PC-3 (cell line): Measurements from ENCODE around the gene TECRL. TPM values are rescaled to one million over a fixed set of nuclear protein-coding genes. Genes with fewer than 3 reads are reported as not detected.

ENCODE experiments used
- ATAC-seq: fragments of 200-7000 bp; cut with Tn5 transposase; 2 replicates; pipeline ENCODE4 v1.9.1; 2020; ENCODE audit warnings: mild to moderate bottlenecking, moderate library complexity
- BruUV-seq: library from RNA; stranded (reverse); fragments of 400-500 nt; replicated peaks from 2 replicates; lab custom pipeline; 2021; lab: Mats Ljungman, UMichigan
- CTCF ChIA-PET: fragments of 300-600 bp; sonication (Branson Sonifier 250); formaldehyde crosslinking; loops from one replicate; lab custom pipeline; 2022; ENCODE audit warnings: antibody characterized with exemption; lab: Charles Lee
- POLR2A ChIA-PET: fragments of 300-600 bp; sonication (Branson Sonifier 250); formaldehyde crosslinking; loops from one replicate; lab custom pipeline; 2022; ENCODE audit warnings: antibody characterized with exemption; ENCODE audit not compliant: unreplicated experiment; lab: Charles Lee
- DNase-seq: peaks from one replicate; pipeline ENCODE4 v3.0.0-alpha.2; 2015
- H2AFZ ChIP-seq: fragments of 300-600 bp; sonication (generic); 2 replicates; pipeline ENCODE4 v1.6.0; 2016; ENCODE audit warnings: antibody characterized with exemption, low read length
- H3F3A ChIP-seq: fragments of 300-600 bp; sonication (generic); one replicate; pipeline ENCODE4 v1.6.0; 2017; ENCODE audit warnings: antibody characterized with exemption, low read length, control low read depth, mild to moderate bottlenecking; ENCODE audit not compliant: unreplicated experiment
- H3K27ac ChIP-seq: fragments of 300-600 bp; sonication (generic); 2 replicates; pipeline ENCODE4 v1.5.1; 2016; ENCODE audit warnings: mild to moderate bottlenecking, low read length
- H3K27me3 ChIP-seq: fragments of 300-600 bp; sonication (generic); 2 replicates; pipeline ENCODE4 v1.6.1; 2016; ENCODE audit warnings: low read length, mixed read lengths
- H3K36me3 ChIP-seq: fragments of 300-600 bp; sonication (generic); 2 replicates; pipeline ENCODE4 v1.6.1; 2016; ENCODE audit warnings: low read depth, mixed run types, low read length, mixed read lengths
- H3K4me1 ChIP-seq: fragments of 300-600 bp; sonication (generic); 2 replicates; pipeline ENCODE4 v1.5.1; 2016; ENCODE audit warnings: low read length; ENCODE audit not compliant: insufficient read depth
- H3K4me2 ChIP-seq: fragments of 300-600 bp; sonication (generic); 2 replicates; pipeline ENCODE4 v1.6.0; 2016; ENCODE audit warnings: low read length
- H3K4me3 ChIP-seq: fragments of 300-600 bp; sonication (generic); 2 replicates; pipeline ENCODE4 v1.5.1; 2016; ENCODE audit warnings: mild to moderate bottlenecking, low read length, mixed read lengths
- H3K79me2 ChIP-seq: fragments of 300-600 bp; sonication (generic); 2 replicates; pipeline ENCODE4 v1.6.1; 2017; ENCODE audit warnings: low read length, mixed read lengths
- H3K9ac ChIP-seq: fragments of 300-600 bp; sonication (generic); 2 replicates; pipeline ENCODE4 v1.6.0; 2016; ENCODE audit warnings: mild to moderate bottlenecking, low read length
- H3K9me2 ChIP-seq: fragments of 300-600 bp; sonication (generic); replicated peaks from 2 replicates; pipeline ENCODE4 v1.6.1; 2016; ENCODE audit warnings: mixed run types, low read length, mixed read lengths
- H3K9me3 ChIP-seq: fragments of 300-600 bp; sonication (generic); 2 replicates; pipeline ENCODE4 v1.6.1; 2016; ENCODE audit warnings: low read length, mixed read lengths
- H4K20me1 ChIP-seq: fragments of 300-600 bp; sonication (generic); 2 replicates; pipeline ENCODE4 v1.6.1; 2016; ENCODE audit warnings: low read length, mixed read lengths
- EZH2 ChIP-seq: fragments of 300-600 bp; sonication (generic); IDR thresholded peaks from one replicate; pipeline ENCODE4 v1.6.1; 2017; ENCODE audit warnings: antibody characterized with exemption, mild to moderate bottlenecking, low read length; ENCODE audit not compliant: unreplicated experiment
- EZH2phosphoT487 ChIP-seq: fragments of 300-600 bp; sonication (generic); IDR thresholded peaks from 2 replicates; pipeline ENCODE4 v1.6.1; 2018; ENCODE audit warnings: mild to moderate bottlenecking, antibody characterized with exemption, low read length, borderline replicate concordance
- intact Hi-C: fragments of 100-400 bp; cut with micrococcal nuclease; formaldehyde crosslinking; loops from 2 replicates; pipeline ENCODE4 v1.9.0; 2023
- total RNA-seq: library from RNA; depleted of rRNA; stranded (reverse); fragments of >200 nt; gene quantifications from 2 replicates; pipeline ENCODE4 v1.2.3, GENCODE V29; 2014
- TF ChIP-seq, protein P1 (sequence below): fragments of 300-600 bp; sonication (generic); conservative IDR thresholded peaks from 2 replicates; pipeline ENCODE4 v1.5.1; 2017; ENCODE audit warnings: antibody characterized with exemption, low read depth, mild to moderate bottlenecking, low read length

TECRL gene
- total RNA-seq, 1 experiment from 2014 or later: not detected

DNA sequence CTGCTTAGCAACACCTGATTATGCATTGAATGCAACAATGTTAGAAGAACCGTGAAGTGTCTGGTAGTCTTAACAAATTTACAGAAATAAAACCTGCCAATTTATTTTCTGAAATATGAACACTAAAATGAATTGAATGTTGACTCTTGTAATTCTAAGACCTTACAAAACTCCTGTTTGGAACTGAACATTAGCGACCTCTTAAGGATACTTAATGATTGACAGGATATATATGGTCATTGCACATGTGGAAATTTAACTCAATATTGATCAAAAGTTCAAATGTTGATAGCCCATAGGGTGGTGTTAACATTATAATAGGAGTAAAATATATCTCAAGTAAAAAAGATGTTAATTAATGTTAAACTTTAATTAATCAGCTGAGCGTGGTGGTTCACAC is 79.1 kb downstream of the TECRL start:
- BruUV-seq: no TSS peak
- peaks cover 5% of the 10 kb centered on the region; the same call in 1 of the 2 replicates for H3K9me3 ChIP-seq
- H3F3A ChIP-seq: no peaks in the 10 kb centered on the region
- no peaks in the 10 kb centered on the region for H4K20me1 ChIP-seq
- no peaks in the 10 kb centered on the region for H3K9me2 ChIP-seq
- no peaks in the 10 kb centered on the region; the same call in 1 of the 2 replicates for H3K36me3 ChIP-seq
- DNase-seq: peak; percentile 20
- H3K9ac ChIP-seq: no peak overlapping the region
- ChIA-PET POLR2A (no interaction called here), CTCF (no interaction called here)
- H3K4me3 ChIP-seq: no peak overlapping the region
- H2AFZ ChIP-seq: no peak overlapping the region
- H3K27ac ChIP-seq: no peak overlapping the region
- no peak overlapping the region for H3K4me2 ChIP-seq
- intact Hi-C loops: no loop called here
- no peaks in the 10 kb centered on the region for H3K4me1 ChIP-seq
- no peaks in the 10 kb centered on the region for H3K79me2 ChIP-seq
- TF ChIP-seq EZH2: no peak
- TF ChIP-seq, protein P1, sequence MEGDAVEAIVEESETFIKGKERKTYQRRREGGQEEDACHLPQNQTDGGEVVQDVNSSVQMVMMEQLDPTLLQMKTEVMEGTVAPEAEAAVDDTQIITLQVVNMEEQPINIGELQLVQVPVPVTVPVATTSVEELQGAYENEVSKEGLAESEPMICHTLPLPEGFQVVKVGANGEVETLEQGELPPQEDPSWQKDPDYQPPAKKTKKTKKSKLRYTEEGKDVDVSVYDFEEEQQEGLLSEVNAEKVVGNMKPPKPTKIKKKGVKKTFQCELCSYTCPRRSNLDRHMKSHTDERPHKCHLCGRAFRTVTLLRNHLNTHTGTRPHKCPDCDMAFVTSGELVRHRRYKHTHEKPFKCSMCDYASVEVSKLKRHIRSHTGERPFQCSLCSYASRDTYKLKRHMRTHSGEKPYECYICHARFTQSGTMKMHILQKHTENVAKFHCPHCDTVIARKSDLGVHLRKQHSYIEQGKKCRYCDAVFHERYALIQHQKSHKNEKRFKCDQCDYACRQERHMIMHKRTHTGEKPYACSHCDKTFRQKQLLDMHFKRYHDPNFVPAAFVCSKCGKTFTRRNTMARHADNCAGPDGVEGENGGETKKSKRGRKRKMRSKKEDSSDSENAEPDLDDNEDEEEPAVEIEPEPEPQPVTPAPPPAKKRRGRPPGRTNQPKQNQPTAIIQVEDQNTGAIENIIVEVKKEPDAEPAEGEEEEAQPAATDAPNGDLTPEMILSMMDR: peak; percentile 44; the same call in 1 of the 2 replicates
- no peak for ATAC-seq
- H3K27me3 ChIP-seq: no peaks in the 10 kb centered on the region

DNA sequence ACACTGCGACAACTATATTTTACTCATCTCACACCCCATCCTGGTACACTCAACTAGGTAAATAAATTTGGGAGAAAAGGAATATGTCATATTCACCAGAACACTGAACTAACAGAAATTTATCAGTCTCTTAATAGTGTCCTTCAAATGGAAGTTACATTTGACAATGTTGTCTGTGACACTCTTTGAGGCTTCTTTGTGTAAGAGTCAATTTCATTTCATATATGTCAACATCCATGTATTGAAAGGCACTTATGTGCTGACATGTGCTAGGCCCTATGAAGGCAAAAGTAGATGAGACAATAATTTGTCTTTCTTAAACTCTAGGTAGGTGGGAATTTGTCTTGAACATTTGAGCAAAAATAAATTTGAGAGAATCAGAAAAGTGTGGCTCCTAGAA is 82.0 kb downstream of the TECRL start:
- no peaks in the 10 kb centered on the region for H3F3A ChIP-seq
- no peaks in the 10 kb centered on the region for H4K20me1 ChIP-seq
- ATAC-seq: no peak
- H3K9me3 ChIP-seq: peaks cover 10% of the 10 kb centered on the region; the same call in 1 of the 2 replicates
- BruUV-seq: no TSS peak
- no peaks in the 10 kb centered on the region for H3K4me1 ChIP-seq
- H2AFZ ChIP-seq: no peak overlapping the region
- H3K36me3 ChIP-seq: no peaks in the 10 kb centered on the region; the same call in 1 of the 2 replicates
- H3K27ac ChIP-seq: no peak overlapping the region
- H3K27me3 ChIP-seq: no peaks in the 10 kb centered on the region
- no peak for TF ChIP-seq EZH2phosphoT487
- TF ChIP-seq, protein P1: no peak
- intact Hi-C loops: no loop called here
- ChIA-PET POLR2A (no interaction called here), CTCF (no interaction called here)
- no peak overlapping the region for H3K4me3 ChIP-seq
- H3K4me2 ChIP-seq: no peak overlapping the region
- no peaks in the 10 kb centered on the region for H3K9me2 ChIP-seq
- no peak overlapping the region for H3K9ac ChIP-seq
- no peak for DNase-seq
- H3K79me2 ChIP-seq: no peaks in the 10 kb centered on the region

DNA sequence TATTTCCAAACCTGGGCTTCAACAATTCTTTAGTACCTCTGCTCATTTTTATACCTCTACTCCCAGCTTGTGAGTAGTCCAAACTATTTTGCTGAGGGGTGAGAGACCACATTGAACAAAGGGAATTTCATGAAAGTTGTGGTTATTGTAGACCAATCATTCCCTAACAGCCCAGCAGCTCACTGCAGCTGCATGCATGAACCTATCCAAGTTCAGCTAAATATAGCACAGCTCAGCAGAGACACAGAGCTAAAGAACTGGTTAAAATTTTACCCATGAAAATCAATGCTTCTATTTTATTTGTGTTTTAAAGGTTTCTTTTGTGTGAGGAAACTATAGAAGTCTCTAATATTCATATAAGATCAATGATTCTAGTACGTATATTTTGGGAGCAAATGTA is 82.7 kb downstream of the TECRL start:
- ChIA-PET CTCF (no interaction called here), POLR2A (no interaction called here)
- H3K27ac ChIP-seq: no peak overlapping the region
- no peak for TF ChIP-seq EZH2
- TF ChIP-seq, protein P1: no peak
- no peak for TF ChIP-seq EZH2phosphoT487
- no peaks in the 10 kb centered on the region for H3K79me2 ChIP-seq
- ATAC-seq (no peak), DNase-seq (no peak)
- BruUV-seq: no TSS peak
- no peaks in the 10 kb centered on the region for H3K27me3 ChIP-seq
- H4K20me1 ChIP-seq: no peaks in the 10 kb centered on the region
- intact Hi-C loops: no loop called here
- no peaks in the 10 kb centered on the region for H3K9me2 ChIP-seq
- H2AFZ ChIP-seq: no peak overlapping the region
- H3K9me3 ChIP-seq: peaks cover 10% of the 10 kb centered on the region; the same call in 1 of the 2 replicates
- H3K36me3 ChIP-seq: no peaks in the 10 kb centered on the region; the same call in 1 of the 2 replicates
- H3F3A ChIP-seq: no peaks in the 10 kb centered on the region
- H3K4me2 ChIP-seq: no peak overlapping the region
- H3K4me3 ChIP-seq: no peak overlapping the region
- no peaks in the 10 kb centered on the region for H3K4me1 ChIP-seq
- no peak overlapping the region for H3K9ac ChIP-seq
